Right lobe of liver (tissue), 6 donors: ENCODE measurements around the gene CPEB4. TPM values are rescaled to one million over a fixed set of nuclear protein-coding genes. Genes with fewer than 3 reads are reported as not detected.

ENCODE experiments used
- ATAC-seq, 4 donors: fragments of 200-7000 bp; cut with Tn5 transposase; one replicate each; pipeline ENCODE4 v1.9.1; 2020; ENCODE audit warnings: mild to moderate bottlenecking in 4 of 4, moderate library complexity in 4 of 4
- DNase-seq, 3 donors: peaks; one replicate each; pipeline ENCODE4 v3.0.0-alpha.2; 2020
- H3K27ac ChIP-seq, 3 donors: fragments of 200-600 bp; one replicate each; pipeline ENCODE4 v1.8.0; 2022
- H3K27me3 ChIP-seq, 2 donors: fragments of 200-600 bp; one replicate each; pipeline ENCODE4 v1.8.0; 2022
- H3K36me3 ChIP-seq, 4 donors: fragments of 200-600 bp; sonication (generic) in 1 of 4; one replicate each; pipeline versions ENCODE4 v1.5.1 to v1.8.0; 2017 to 2022; ENCODE audit warnings: control low read depth in 1 of 4
- H3K4me1 ChIP-seq, 4 donors: fragments of 200-600 bp; sonication (generic) in 1 of 4; one replicate each; pipeline versions ENCODE4 v1.5.1 to v1.8.0; 2017 to 2022; ENCODE audit warnings: control low read depth in 1 of 4
- H3K4me3 ChIP-seq, 3 donors: fragments of 200-600 bp; one replicate each; pipeline ENCODE4 v1.8.0; 2022
- H3K9me3 ChIP-seq, 4 donors: fragments of 200-600 bp; sonication (generic) in 1 of 4; one replicate each; pipeline versions ENCODE4 v1.5.1 to v1.8.0; 2017 to 2022; ENCODE audit warnings: control low read depth in 1 of 4
- CTCF ChIP-seq, 4 donors: fragments of 200-600 bp in 3 of 4; fragments of 450-650 bp in 1 of 4; IDR thresholded peaks; one replicate each; pipeline versions ENCODE4 v1.5.1 to v1.8.0; 2016 to 2022; ENCODE audit warnings: antibody characterized with exemption in 4 of 4, mild to moderate bottlenecking in 2 of 4
- POLR2A ChIP-seq: fragments of 450-650 bp; IDR thresholded peaks from one replicate; pipeline ENCODE4 v1.6.1; 2017; ENCODE audit warnings: antibody characterized with exemption, mild to moderate bottlenecking
- WGBS: methylation state at CpG from one replicate; pipeline ENCODE4 v1.1.6; 2018; ENCODE audit warnings: low coverage, low lambda C conversion rate; ENCODE audit not compliant: insufficient coverage; ENCODE audit errors: missing lambda C conversion rate; 5-methylcytosine and 5-hydroxymethylcytosine counted together
- intact Hi-C, 2 donors: fragments of 100-400 bp; cut with DNase I; formaldehyde crosslinking; loops; one replicate each; pipeline versions ENCODE4 v1.11.2 to v1.14.1; 2022
- total RNA-seq, 6 experiments: library from RNA; depleted of rRNA in 2 of 6; stranded (reverse); fragments of >200 nt in 2 of 6; fragmentation: NEBNext Ultra II Directional in 3 of 6; extraction: Animal tissue kit (Norgen Biotek cat#: 25700) in 3 of 6; gene quantifications; one replicate each; pipeline versions ENCODE4 v1.1.0 to v1.2.4, GENCODE V29; 2016 to 2023
- donor health status: DM: no; HTN: yes; CAD: no.
- donor health status: DM: no; HTN: no; CAD: no.
- donor health status: DM: no; HTN: no; CAD: no.
- donor health status: DM: no; HTN: yes; CAD: no.
- donor health status: DM: no; HTN: yes; CAD: no.

CPEB4 gene
- total RNA-seq, 6 experiments from 2014 or later, result 27.3 to 49.9 (median 40.0) TPM

DNA sequence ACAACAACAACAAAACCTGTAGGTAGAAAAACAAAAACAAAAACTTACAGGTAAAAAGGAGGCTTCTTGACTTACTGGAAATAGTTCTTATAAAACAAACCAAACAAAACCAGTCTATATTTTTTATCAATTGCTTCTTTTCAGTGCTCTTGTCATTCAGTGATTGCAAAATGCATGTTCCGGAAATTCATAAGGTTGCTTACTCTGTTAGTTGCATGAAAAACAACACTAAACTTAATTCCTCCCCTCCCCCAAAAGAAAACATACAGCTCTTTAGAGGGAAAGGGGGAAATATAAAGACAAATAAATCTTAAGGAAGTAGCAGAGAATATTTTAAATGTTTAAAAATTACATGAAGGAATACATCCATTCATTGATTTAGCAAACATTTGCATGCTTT lies 19.1 kb downstream of the CPEB4 start:
- Histone ChIP-seq H3K9me3 (no peaks in the 10 kb centered on the region), H3K4me1 (peaks cover 0 to 59% (median 17%) of the 10 kb centered on the region in 4 donors), H3K27me3 (no peaks in the 10 kb centered on the region), H3K36me3 (peaks cover 0 to 21% (median 0%) of the 10 kb centered on the region in 4 donors), H3K27ac (peak overlapping the region in 2 of 3 donors; percentile 9 to 20), H3K4me3 (no peak overlapping the region)
- DNase-seq, result no peak
- TF ChIP-seq CTCF (IDR thresholded peaks at IDR 0.05) (no peak), POLR2A (no peak)
- ATAC-seq, result peak; percentile 37 to 60 (median 50)
- WGBS, result 16% methylated on average over 1 of the region's 1 CpG
- intact Hi-C loops, result no loop called here

DNA sequence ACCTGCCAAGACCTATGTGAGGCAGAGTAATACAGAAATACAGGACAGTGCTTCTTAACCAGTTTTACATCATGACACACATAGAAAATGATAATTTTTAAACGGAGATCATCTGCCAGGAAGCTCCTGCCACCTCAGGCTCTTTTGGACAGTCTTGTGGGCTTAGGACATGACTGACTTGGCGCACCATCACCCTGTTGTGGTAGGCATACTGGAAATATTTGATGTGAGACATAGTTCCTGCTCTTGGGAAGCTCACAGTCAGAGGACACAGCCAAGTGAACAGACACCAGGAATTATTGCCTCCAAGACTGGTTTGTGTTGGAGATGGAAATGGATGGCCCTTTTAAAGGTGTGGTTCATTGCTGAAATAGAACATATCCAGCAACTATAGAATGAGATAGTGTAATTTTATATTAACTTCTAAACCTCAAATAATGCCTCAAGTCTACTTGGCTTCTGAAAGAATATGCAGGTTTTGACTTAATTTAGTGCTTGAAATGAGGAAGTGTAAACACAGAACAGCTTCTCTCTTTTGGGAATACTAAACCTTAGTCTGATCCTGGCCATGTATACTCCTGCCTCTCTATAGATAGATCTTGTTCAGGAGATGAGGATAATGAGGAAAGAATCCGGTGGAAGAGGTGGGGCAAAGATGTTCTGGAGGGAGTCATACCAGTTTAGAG lies 19.7 kb downstream of the CPEB4 start:
- peak overlapping the region in 2 of 3 donors; percentile 9 to 20 for H3K27ac ChIP-seq
- 39% methylated on average over 3 of the region's 3 CpGs for WGBS
- no peaks in the 10 kb centered on the region for H3K9me3 ChIP-seq
- no peaks in the 10 kb centered on the region for H3K27me3 ChIP-seq
- H3K4me3 ChIP-seq, result no peak overlapping the region
- ATAC-seq (peak; percentile 31 to 64 (median 44)), DNase-seq (peak in 1 of 3 donors; percentile 28)
- peaks cover 0 to 54% (median 17%) of the 10 kb centered on the region in 4 donors for H3K4me1 ChIP-seq
- peaks cover 0 to 21% (median 0%) of the 10 kb centered on the region in 4 donors for H3K36me3 ChIP-seq
- intact Hi-C loops, result no loop called here
- no peak for TF ChIP-seq CTCF (IDR thresholded peaks at IDR 0.05)

- Histone ChIP-seq H3K9me3 (no peaks in the 10 kb centered on the region), H3K27me3 (no peaks in the 10 kb centered on the region), H3K27ac (no peak overlapping the region), H3K36me3 (peaks cover 0 to 15% (median 0%) of the 10 kb centered on the region in 4 donors), H3K4me3 (no peak overlapping the region), H3K4me1 (peaks cover 0 to 56% (median 24%) of the 10 kb centered on the region in 4 donors)
- intact Hi-C loops, result no loop called here
- TF ChIP-seq CTCF (IDR thresholded peaks at IDR 0.05) (no peak), POLR2A (no peak)
- peak in 3 of 4 donors; percentile 30 to 47 (median 44) for ATAC-seq
- no peak for DNase-seq
- 32% methylated on average over 3 of the region's 3 CpGs for WGBS
Measured at GRCh38 chr5:173909199-173909598, 21.1 kb downstream of the CPEB4 start.

DNA sequence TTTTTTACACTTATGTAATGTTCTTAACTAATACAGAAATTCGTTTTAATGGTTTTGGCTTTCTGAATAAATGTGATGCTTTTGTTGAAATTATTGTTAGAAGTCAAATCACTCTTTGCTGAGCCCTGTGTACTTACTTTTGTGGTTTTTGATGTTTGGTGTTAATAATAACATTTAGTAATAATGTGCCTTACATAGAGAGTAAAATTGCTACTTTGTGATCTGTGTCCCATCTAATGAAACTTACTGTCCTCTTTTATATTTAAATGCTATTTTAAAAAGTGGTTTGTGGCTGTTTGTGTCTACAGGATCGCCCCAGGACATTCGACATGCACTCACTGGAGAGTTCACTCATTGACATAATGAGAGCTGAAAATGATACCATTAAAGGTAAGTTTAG lies 22.1 kb downstream of the CPEB4 start:
- DNase-seq (no peak), ATAC-seq (no peak)
- TF ChIP-seq CTCF (IDR thresholded peaks at IDR 0.05) (no peak), POLR2A (no peak)
- H3K4me3 ChIP-seq, result no peak overlapping the region
- peaks cover 0 to 62% (median 25%) of the 10 kb centered on the region in 4 donors for H3K4me1 ChIP-seq
- no peak overlapping the region for H3K27ac ChIP-seq
- H3K36me3 ChIP-seq, result peaks cover 0 to 15% (median 0%) of the 10 kb centered on the region in 4 donors
- H3K27me3 ChIP-seq, result no peaks in the 10 kb centered on the region
- 68% methylated on average over 3 of the region's 3 CpGs for WGBS
- H3K9me3 ChIP-seq, result no peaks in the 10 kb centered on the region
- intact Hi-C loops, result no loop called here
